Cardiac muscle cell (in vitro differentiated cells and primary cell): Measurements from ENCODE around the gene VWA8. TPM values are rescaled to one million over a fixed set of nuclear protein-coding genes. Genes with fewer than 3 reads are reported as not detected.

Experiments
- DNase-seq, 2 donors: peaks; one replicate each; pipeline versions ENCODE4 v3.0.0 to v3.0.0-alpha.2; 2010 to 2017; ENCODE audit warnings: low read depth in 1 of 2, low spot score in 1 of 2
- H3K27ac ChIP-seq: fragments of 200-600 bp; sonication (generic); 2 replicates; pipeline ENCODE4 v1.5.1; 2016
- H3K27me3 ChIP-seq: fragments of 200-600 bp; sonication (generic); 2 replicates; pipeline ENCODE4 v1.6.0; 2016; ENCODE audit warnings: control low read depth
- H3K36me3 ChIP-seq: fragments of 200-600 bp; sonication (generic); 2 replicates; pipeline ENCODE4 v1.5.1; 2016; ENCODE audit warnings: control low read depth
- H3K4me1 ChIP-seq: fragments of 200-600 bp; sonication (generic); 2 replicates; pipeline ENCODE4 v1.8.1; 2017; ENCODE audit warnings: low read depth, mild to moderate bottlenecking, mixed run types
- H3K4me3 ChIP-seq: fragments of 200-600 bp; sonication (generic); 2 replicates; pipeline ENCODE4 v1.5.1; 2016; ENCODE audit warnings: mild to moderate bottlenecking
- H3K9me3 ChIP-seq: fragments of 200-600 bp; sonication (generic); 2 replicates; pipeline ENCODE4 v1.5.1; 2017; ENCODE audit warnings: low read depth, mild to moderate bottlenecking, control low read depth
- CTCF ChIP-seq: IDR thresholded peaks from 2 replicates; pipeline ENCODE4 v1.5.1; 2012; ENCODE audit warnings: low read depth, mild to moderate bottlenecking, low read length
- polyA plus RNA-seq: library from polyadenylated mRNA; unstranded; fragments of >200 nt; fragmentation: Nextera tagmentation; extraction: Ambion mirVana; gene quantifications from 2 replicates; pipeline ENCODE4 v1.2.1, GENCODE V29; 2016
- total RNA-seq: library from RNA; depleted of rRNA; stranded (reverse); fragments of >200 nt; gene quantifications from 2 replicates; pipeline ENCODE4 v1.2.3, GENCODE V29; 2016

VWA8 gene
- total and polyA plus RNA-seq, 2 experiments from 2014 or later = 9.4 to 22.9 TPM

GRCh38 chr13:41558781-41559560 is 401.9 kb downstream of the VWA8 start:
- no peaks in the 10 kb centered on the region for H3K27me3 ChIP-seq
- no peak for DNase-seq
- no peaks in the 10 kb centered on the region for H3K9me3 ChIP-seq
- H3K4me3 ChIP-seq = no peak overlapping the region
- no peak for TF ChIP-seq CTCF
- no peak overlapping the region for H3K27ac ChIP-seq
- H3K36me3 ChIP-seq = no peaks in the 10 kb centered on the region
- peaks cover 2% of the 10 kb centered on the region for H3K4me1 ChIP-seq

- Histone ChIP-seq H3K9me3 (no peaks in the 10 kb centered on the region), H3K36me3 (no peaks in the 10 kb centered on the region), H3K4me3 (no peak overlapping the region), H3K4me1 (no peaks in the 10 kb centered on the region), H3K27me3 (no peaks in the 10 kb centered on the region), H3K27ac (no peak overlapping the region)
- no peak for TF ChIP-seq CTCF
- no peak for DNase-seq
Observed at GRCh38 chr13:41557719-41558118, 403.2 kb downstream of the VWA8 start.

GRCh38 chr13:41554626-41555386 is 406.1 kb downstream of the VWA8 start:
- no peak for TF ChIP-seq CTCF

GRCh38 chr13:41554180-41554579 is 406.7 kb downstream of the VWA8 start:
- Histone ChIP-seq H3K27me3 (no peaks in the 10 kb centered on the region), H3K27ac (no peak overlapping the region), H3K4me3 (no peak overlapping the region), H3K4me1 (no peaks in the 10 kb centered on the region), H3K9me3 (no peaks in the 10 kb centered on the region), H3K36me3 (no peaks in the 10 kb centered on the region)
- no peak for DNase-seq
- no peak for TF ChIP-seq CTCF

More at GRCh38 chr13:41554626-41555386, 406.1 kb downstream of the VWA8 start:
- Histone ChIP-seq H3K4me3 (no peak overlapping the region), H3K9me3 (no peaks in the 10 kb centered on the region), H3K27ac (no peak overlapping the region), H3K27me3 (no peaks in the 10 kb centered on the region), H3K36me3 (no peaks in the 10 kb centered on the region), H3K4me1 (no peaks in the 10 kb centered on the region)
- DNase-seq = no peak

- no peak for TF ChIP-seq CTCF
- no peaks in the 10 kb centered on the region for H3K4me1 ChIP-seq
- H3K36me3 ChIP-seq = no peaks in the 10 kb centered on the region
- no peak overlapping the region for H3K27ac ChIP-seq
- no peak overlapping the region for H3K4me3 ChIP-seq
- no peaks in the 10 kb centered on the region for H3K27me3 ChIP-seq
- no peaks in the 10 kb centered on the region for H3K9me3 ChIP-seq
- no peak for DNase-seq
Observed at GRCh38 chr13:41552031-41552430, 408.9 kb downstream of the VWA8 start.
